HG02610 (cell line): Measurements from ENCODE around the gene PIK3C2A.
"Not testable (repeated sequence)": the region's sequence is repeated elsewhere in the genome, so short reads cannot be mapped to it uniquely, and the experiment has no call there.

Experiments used
- ATAC-seq: cut with Tn5 transposase; IDR thresholded peaks from one replicate; pipeline ENCODE4 v1.9.1; 2021; ENCODE audit warnings: mild to moderate bottlenecking, moderate library complexity; ENCODE audit not compliant: unreplicated experiment

PIK3C2A gene, protein sequence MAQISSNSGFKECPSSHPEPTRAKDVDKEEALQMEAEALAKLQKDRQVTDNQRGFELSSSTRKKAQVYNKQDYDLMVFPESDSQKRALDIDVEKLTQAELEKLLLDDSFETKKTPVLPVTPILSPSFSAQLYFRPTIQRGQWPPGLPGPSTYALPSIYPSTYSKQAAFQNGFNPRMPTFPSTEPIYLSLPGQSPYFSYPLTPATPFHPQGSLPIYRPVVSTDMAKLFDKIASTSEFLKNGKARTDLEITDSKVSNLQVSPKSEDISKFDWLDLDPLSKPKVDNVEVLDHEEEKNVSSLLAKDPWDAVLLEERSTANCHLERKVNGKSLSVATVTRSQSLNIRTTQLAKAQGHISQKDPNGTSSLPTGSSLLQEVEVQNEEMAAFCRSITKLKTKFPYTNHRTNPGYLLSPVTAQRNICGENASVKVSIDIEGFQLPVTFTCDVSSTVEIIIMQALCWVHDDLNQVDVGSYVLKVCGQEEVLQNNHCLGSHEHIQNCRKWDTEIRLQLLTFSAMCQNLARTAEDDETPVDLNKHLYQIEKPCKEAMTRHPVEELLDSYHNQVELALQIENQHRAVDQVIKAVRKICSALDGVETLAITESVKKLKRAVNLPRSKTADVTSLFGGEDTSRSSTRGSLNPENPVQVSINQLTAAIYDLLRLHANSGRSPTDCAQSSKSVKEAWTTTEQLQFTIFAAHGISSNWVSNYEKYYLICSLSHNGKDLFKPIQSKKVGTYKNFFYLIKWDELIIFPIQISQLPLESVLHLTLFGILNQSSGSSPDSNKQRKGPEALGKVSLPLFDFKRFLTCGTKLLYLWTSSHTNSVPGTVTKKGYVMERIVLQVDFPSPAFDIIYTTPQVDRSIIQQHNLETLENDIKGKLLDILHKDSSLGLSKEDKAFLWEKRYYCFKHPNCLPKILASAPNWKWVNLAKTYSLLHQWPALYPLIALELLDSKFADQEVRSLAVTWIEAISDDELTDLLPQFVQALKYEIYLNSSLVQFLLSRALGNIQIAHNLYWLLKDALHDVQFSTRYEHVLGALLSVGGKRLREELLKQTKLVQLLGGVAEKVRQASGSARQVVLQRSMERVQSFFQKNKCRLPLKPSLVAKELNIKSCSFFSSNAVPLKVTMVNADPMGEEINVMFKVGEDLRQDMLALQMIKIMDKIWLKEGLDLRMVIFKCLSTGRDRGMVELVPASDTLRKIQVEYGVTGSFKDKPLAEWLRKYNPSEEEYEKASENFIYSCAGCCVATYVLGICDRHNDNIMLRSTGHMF (N-terminal part only)

DNA sequence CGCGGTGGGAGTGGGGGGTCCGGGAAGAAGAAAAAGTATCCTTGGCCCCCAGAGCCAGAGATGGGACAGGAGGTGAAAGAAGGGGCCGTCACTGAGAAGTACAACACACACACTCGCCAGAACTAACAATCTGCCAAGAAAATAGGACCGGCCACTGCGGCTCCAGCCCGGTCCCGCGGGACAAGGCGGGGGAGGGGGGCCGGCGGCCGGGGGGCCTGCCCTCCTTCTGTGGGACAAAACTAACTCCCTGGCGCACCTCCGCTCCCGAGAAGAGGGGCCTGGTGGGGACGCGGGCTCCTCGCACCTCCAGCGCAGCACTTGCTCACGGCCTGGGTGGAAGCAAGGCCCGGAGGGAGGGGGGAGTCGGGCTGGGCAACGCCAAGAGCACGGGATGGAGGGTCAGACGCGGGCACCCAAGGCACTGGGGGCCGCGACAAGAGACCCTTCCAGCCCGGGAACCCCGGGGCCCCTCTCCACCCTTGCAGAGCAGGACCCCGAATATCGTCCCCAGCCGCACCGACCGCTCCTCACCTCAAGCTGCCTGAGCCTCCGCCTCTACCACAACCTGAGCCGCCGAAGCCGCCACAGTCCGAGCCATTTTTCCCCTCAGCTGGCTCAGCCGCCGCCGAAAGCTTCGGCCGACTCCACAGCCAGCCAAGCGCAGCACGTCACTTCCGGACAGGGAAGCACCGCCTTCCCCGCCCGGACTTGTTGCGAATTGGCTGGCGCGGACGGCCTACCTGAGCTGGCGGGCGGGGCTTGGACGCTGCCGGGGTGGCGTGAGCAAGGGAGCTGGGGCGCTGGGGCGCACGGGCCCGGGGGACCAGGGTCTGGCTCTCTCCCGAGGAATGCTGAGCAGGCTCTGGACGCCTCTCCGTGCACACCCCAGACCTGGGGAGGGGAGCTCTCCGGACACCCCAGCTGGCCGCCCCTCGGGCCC lies at the start of gene PIK3C2A:
Gene PIK3C2A (minus strand): TSS at position 670 of the 940 bp plus-strand sequence. CDS start 38,245 bp downstream, outside the sequence.
- peak; percentile 98 for ATAC-seq

DNA sequence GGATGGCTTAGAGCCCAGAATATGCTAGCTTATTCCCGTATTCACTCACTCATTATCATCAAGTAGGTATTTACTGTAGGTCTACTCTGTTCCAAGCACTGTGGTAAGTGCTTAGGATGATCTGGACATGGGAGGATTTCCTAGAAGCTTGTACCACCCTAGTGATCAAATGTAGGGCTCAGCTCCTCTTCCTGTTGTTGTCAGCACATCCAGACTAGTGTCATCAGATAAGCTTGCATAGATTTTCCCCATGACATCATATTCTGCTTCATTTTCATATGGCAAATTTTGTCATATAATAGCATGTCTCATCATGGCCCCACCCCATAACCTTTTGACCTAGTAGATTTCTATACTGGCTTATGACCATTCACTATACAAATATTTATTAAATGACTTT lies 49.4 kb upstream of the PIK3C2A start:
- ATAC-seq = no peak

DNA sequence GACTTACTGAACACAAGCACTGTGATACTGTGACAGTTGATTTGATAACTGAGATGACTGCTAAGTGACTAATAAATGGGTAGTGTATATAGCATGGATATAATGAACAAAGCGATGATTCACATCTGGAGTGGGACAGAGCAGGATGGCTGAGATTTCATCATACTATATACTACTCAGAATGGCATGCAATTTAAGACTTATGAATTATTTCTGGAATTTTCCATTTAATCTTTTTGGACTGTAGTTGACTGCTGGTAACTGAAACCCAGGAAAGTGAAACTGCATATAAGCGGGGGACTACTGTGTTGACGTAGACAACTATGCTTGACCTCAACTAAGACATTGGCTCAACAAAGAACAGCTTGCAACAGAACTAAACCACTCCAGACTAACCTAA lies 48.7 kb upstream of the PIK3C2A start:
- no peak for ATAC-seq

DNA sequence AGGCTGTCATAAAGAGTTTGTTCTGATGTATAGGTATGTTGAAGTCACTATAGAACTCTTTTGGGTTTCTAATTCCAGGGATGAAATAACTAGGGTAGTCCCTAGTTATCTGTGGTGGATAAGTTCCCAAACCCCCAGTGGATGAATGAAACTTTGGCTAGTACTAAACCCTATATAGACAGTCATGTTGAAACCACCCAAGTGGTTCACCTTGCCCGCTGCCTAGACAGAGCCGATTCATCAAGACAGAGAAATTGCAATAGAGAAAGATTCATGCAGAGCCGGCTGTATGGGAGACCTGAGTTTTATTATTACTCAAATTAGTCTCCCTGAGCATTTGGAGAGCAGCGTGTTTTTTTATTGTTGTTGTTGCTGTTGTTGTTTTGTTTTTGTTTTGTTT lies 44.9 kb upstream of the PIK3C2A start:
- no peak for ATAC-seq

DNA sequence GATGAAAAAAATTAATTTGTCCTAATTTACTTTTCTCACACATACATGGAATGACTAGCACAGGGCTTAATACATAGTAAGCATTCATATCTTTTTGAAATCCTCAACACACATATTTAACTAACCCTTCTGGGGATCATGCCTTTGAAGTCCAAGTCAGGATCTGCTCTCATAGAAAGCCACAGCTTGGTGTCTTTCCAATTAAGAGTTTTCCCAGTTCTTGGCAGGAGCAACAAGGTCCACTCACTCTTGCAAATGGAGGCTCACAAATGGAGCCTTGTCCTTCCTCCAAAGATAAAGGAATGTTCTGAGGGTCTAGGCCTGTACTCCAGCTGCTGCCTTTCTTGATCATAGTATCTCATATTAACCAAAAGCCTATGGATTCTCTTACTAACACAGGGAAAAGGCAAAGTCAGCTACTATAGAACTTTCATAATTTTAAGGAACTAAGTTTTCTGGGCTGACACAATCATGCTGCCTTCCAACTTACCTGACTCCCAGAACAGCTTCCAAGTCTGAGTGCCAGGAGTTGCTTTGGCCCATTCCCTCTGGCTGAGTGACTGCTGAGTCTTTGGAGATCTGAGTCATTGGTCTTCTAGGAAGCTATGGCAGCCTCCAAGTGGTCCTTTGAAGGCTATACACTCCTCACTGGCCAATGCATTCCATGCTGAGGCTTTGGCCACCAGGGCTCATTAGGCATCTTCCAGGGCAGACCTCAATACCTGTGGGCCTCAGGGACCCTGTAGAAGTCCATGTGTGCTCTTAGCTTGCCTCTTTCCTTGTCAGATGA lies 43.0 kb upstream of the PIK3C2A start:
- no peak for ATAC-seq

DNA sequence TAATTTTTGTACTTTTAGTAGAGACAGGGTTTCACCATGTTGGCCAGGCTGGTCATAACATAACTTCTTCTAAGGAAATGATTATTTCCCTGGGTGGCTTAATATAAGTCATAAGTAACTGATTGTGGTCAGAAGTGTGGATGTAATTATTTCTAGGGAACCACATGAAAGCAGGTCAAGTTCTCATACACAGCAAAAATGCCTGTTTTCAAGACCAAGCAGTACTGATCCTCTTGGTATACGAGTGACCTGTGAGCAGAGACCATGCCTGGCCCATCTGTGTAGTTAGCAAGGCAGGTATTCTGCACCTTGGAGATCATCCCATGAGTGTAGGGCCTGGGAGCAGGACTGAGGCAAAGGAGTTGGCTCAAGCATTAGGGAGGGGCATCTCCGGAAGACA lies 36.3 kb upstream of the PIK3C2A start:
- peak; percentile 96 for ATAC-seq

DNA sequence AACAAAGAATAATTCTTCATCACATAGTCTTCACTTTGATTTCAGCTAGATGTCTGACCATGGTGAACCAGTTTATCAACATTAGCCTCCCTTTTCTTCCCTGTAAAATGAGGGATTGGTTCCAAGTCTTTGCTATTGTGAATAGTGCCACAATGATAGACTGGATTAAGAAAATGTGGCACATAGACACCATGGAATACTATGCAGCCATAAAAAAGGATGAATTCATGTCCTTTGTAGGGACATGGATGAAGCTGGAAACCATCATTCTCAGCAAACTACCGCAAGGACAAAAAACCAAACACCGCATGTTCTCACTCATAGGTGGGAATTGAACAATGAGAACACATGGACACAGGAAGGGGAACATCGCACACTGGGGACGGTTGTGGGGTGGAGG lies 35.2 kb upstream of the PIK3C2A start:
- ATAC-seq = not testable (repeated sequence)

DNA sequence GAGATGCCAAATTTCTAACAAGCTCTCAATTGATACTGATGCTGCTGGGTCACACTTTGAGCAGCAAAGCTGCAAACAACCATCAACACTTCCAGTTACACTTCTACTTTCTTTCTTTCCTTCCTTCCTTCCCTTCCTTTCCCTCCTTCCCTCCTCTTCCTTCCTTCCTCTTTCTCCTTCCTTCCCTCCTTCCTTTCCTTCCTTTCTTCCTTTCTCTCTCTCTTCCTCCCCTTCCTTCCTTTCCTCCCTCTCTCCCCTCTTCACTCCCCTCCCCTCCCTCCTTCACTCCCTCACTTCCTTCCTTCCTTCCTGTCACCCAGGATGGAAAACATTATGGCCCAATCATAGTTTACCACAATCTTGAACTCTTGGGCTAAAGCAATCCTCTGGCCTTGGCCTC lies 33.0 kb upstream of the PIK3C2A start:
- no peak for ATAC-seq

DNA sequence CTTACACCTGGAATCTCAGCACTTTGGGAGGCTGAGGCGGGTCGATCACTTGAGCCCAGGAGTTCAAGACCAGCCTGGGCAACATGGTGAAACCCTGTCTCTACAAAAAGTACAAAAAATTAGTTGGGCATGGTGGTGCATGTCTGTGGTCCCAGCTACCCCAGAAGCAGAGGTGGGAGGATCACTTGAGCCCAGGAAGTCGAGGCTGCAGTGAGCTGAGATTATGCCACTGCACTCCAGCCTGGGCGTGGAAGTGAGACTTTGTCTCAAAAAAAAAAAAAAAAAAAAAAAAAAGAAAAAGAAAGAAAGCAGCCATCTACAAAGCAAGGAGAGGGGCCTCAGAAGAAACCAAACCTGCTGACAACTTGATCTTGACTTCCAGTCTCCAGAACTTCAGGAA lies 32.1 kb upstream of the PIK3C2A start:
- ATAC-seq = not testable (repeated sequence)

DNA sequence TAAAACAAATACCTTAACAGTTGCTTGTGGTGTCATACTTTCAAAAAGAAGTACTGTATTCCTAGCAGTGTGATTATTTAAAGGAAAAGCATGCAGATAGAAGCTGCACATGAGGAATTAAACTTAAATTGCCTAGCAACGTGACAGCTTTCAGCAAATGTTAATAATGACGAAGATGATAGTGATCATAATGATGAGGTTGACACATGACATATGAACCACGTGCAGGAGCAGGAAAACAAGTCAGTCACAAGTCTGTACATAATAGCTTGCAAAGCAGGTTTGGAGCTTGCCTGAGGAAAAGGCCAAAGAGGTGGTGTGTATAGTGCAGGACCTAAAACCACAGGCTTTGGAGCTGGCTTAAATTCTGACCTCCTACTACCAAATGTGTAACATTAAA lies 30.6 kb upstream of the PIK3C2A start:
- ATAC-seq = no peak

DNA sequence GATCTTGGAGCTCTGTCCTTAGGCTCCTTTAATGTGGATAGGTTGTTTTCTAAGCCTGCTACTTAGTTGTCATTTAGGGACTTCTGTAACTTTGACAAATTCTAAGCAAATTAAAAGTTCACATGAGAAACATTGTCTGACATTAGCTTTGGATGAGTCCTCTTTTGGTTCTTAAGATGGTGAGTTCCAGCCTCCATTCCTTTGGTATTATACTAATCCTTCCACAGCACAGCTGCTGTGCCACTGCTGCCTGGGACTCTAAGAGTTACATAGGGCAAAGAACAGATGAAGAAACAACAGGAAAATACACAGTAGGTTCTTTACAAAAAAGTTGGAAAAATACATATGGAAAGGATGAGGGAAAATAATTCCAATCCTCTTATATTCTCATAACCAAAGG lies 25.3 kb upstream of the PIK3C2A start:
- ATAC-seq = no peak

DNA sequence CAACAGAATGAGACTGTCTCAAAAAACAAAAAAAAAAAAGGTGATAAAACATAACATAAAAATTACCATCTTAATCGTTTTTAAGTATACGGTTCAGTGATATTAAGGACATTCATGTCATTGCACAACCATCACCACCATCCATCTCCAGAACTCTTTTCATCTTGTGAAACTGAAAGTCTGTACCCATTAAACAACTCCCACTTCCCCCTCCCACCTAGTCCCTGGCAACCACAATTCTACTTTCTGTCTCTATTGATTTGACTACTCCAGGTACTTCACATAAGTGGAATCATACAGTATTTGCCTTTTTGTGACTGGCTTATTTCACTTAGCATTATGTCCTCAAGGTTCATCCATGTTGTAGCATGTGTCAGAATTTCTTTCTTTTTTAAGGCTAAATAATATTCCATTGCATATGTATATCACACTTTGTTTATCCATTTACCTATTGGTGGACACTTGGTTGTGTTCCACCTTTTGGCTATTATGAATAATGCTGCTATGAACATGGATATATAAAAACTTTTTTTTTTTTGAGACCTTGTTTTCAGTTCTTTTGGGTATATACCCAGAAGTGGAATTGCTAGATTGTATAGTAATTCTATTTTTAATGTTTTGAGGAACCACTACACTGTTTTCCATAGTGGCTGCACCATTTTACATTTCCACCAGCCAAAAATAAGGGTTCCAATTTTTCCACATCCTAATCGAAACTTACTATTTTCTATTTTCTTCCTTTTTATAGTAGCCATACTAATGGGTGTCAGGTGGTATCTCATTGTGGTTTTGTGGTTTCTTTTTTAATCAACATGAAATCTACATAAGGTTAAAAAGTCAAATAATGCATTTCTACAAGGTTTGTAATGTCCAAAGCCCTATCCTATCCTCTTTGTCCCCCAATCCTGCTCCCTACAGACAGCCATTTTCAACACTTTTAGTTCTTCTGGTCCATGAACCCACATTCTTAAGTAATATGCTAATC lies 23.4 kb upstream of the PIK3C2A start:
- peak; percentile 98 for ATAC-seq

DNA sequence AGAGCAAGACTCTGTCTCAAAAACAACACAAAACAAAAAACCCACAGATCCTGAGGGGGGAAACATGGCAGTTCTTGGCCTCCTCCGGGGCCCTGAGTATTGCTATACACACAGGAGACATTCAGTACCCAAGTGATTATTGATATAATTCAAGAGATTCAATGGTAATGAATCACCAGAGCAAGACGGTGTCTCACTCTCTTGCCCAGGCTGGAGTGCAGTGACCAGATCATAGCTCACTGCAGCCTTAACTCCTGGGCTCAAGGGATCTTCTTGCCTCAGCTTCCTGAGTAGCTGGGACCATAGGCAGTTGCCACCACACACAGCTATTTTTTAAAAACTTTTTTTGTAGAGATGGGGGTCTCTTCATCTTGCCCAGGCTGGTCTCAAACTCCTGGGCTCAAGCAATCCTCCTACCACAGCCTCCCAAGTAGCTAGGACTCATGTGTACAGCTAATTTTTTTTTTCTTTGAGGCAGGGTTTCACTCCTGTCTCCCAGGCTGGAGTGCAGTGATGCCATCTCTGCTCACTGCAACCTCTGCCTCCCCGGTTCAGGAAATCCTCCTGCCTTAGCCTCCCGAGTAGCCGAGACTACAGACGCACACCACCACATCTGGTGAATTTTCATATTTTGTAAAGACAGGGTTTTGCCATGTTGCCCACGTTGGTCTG lies 21.8 kb upstream of the PIK3C2A start:
- ATAC-seq = no peak

DNA sequence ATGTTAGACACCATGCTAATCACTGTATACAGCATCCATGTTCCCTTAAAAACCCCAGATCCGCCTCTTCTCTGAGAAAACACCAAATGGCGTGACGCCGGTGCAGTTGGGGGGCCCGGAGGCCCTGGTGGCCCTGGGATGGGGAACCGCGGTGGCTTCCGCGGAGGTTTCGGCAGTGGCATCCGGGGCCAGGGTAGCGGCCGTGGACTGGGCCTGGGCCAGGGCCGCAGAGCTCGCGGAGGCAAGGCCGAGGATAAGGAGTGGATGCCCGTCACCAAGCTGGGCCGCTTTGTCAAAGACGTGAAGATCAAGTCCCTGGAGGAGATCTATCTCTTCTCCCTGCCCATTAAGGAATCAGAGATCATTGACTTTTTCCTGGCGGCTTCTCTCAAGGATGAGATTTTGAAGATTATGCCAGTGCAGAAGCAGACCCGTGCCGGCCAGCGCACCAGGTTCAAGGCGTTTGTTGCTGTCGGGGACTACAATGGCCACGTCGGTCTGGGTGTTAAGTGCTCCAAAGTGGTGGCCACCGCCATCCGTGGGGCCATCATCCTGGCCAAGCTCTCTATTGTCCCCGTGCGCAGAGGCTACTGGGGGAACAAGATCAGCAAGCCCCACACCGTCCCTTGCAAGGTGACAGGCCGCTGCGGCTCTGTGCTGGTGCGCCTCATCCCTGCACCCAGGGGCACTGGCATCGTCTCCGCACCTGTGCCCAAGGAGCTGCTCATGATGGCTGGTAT lies 20.6 kb upstream of the PIK3C2A start:
- ATAC-seq = not testable (repeated sequence)

DNA sequence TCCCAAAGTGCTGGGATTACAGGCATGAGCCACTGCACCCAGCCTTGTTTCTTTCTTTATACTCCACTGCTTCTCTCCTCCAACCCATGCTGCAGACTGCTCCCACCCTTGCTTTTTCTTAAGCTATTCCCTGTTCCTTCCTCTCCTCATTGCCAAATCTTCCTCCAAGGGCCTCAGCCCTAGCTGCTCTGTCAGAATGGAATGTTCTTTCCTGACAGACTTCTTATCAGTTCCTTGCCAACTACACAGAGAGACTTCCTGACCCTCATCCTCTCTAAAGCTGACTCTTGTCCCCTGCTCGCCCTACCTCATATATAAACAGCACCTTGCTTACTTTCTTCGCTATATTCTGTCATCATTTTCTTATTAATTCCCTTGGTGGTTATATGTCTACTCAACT lies 16.9 kb upstream of the PIK3C2A start:
- no peak for ATAC-seq

DNA sequence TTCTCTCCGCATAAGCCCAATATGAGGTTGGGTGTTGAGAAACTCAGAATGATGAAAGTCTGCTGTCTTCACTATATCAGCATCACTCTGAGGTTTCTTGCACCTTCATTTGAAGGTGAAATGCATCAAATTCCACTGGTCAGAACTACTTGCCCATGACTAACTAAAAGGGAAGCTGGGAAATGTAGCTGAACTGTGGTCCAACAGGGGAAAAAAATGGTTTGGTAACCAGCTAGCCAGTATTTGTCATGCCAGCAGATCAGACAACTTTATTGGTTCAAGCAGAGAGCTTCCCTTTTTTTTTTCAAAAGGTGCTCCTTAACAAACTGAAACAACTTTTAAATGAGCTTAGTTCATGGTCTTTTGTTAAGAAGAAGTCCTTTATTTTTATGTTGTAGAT lies 14.2 kb upstream of the PIK3C2A start:
- ATAC-seq = no peak

DNA sequence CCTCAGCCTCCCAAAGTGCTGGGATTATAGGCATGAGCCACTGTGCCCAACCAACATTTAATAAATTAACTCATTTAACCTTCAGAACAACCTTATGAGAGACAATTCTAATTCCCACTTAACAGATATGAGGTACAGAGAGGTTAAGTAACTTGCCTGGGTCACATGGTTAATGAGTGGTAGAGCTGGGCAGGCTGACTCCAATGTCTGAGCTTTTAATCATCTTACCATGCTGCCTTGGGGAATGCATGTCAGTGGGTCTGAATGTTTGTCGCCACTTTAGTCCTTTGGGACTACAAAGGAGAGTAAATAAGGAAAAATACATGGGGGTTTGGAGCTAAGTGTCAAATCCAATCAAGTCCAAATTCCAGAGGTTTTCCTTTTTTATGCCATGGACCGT lies 11.2 kb upstream of the PIK3C2A start:
- ATAC-seq = no peak
